NCI-H774 (cell line): ENCODE results near the gene PDLIM7.

Experiments used
- DNase-seq: peaks from one replicate; lab custom pipeline; 2025; lab: John Stamatoyannopoulos, UW

PDLIM7 gene

DNA sequence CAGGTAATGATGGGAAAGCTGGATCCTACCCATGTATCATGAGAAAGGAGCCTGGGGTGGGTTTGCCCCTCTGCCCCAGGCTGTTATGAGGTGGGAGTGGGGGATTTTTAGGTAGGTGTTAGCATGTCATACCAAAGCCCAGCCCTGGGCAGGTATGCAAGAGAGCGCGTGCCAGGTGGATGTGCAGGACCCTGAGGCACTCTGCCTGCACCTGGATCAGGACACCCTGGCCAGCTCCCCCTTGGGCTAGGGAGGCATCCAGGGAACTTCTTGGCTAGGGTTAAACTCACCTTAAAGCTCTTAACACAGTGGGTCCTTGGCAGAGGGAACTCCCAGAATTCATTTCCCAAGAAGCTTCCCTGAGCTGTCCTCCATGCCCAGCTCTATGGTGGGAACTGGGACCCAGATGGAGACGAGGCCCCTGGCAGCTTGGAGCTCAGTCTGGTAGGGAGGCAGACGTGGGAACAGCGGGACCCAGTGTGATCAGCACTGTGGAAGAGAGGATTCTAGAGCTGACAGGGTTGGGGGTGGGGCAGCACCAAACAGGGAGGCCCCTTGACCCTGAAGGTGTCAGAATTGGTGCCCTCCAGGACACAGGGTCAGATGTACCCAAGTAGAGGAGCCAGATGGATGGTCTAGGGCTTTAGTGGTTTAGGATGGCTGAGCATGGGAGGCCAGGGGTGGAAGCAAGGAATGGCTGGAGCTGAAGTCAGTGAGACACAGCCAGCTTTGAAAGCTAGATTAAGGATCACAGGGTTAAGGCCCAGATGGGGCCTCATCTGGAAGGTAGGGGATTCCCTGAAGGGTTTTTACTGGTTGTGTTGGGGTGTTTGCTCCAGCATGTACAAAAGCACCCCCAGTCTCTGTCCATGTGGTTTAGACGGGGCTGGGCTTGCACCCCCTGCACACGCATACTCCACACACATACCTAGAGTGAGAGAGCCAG is 53.0 kb downstream of the PDLIM7 start:
- no peak for DNase-seq

DNA sequence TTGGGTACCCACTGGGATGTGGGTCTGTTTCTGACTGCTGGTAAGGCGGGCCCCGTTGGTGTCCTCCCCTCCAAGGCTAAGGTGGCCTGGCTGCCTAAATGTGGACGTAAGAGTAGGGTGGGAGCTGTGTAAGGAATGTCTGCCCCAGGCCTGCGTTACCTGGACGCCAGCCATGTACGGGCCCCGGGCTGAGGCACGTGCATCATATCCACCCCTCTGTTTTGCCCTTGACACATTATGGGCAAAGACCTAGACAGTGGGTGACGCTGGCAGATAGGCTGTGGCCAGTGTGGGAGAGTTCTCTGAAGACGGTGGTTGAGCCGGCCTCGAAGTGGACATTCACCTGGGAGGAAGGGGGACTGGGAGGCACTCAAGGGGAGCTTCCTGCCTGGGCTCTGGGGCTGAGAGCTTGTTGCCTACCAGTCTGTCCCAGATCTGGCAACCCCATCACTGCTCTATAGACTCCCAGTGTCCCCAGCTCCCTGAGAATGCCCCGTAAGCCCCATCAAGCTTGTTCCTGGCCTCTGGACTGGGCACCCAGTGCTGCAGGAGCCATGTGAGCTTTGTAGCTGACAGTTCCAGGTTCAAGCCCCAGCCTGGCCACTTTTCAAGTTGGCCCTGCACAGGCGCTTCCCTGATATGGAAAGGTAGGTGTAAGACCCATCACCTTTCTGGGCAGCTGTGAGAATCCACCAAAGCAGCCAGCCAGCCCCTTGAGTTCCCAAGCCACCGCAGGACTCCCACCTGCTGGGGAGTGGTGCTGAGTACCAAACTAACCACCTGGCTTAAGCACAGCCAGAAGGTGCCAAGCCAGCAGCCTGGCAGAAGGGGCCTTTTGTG is 54.0 kb downstream of the PDLIM7 start:
- DNase-seq = no peak

DNA sequence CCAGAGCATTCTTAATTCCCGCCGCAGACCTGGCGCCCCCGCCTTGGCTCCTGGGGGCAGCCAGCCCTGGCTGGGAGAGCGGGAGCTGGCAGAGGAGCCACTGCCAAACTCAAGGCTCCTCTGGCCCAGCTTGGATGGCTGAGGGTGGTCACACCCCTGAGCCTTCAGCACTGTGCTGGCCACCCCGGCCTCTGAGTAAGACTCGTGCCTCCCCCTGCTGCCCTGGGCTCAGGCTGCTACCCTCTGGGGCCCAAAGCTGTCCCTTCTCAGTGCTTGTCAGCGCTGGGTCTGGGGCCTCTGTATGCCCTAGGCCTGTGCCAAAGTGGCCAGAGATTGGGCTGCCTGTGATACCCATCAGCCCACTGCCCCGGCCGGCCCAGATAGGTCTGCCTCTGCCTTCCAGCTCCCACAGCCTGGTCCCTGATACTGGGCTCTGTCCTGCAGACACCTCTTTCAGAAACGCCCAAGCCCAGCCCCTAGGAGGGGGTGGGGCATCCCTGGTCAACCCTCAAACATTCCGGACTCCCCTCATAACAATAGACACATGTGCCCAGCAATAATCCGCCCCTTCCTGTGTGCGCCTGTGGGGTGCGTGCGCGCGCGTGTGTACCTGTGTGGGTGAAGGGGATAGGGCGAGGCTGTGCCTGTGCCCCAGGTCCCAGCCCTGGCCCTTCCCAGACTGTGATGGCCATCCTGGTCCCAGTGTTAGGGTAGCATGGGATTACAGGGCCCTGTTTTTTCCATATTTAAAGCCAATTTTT is 55.2 kb downstream of the PDLIM7 start:
- DNase-seq = no peak

DNA sequence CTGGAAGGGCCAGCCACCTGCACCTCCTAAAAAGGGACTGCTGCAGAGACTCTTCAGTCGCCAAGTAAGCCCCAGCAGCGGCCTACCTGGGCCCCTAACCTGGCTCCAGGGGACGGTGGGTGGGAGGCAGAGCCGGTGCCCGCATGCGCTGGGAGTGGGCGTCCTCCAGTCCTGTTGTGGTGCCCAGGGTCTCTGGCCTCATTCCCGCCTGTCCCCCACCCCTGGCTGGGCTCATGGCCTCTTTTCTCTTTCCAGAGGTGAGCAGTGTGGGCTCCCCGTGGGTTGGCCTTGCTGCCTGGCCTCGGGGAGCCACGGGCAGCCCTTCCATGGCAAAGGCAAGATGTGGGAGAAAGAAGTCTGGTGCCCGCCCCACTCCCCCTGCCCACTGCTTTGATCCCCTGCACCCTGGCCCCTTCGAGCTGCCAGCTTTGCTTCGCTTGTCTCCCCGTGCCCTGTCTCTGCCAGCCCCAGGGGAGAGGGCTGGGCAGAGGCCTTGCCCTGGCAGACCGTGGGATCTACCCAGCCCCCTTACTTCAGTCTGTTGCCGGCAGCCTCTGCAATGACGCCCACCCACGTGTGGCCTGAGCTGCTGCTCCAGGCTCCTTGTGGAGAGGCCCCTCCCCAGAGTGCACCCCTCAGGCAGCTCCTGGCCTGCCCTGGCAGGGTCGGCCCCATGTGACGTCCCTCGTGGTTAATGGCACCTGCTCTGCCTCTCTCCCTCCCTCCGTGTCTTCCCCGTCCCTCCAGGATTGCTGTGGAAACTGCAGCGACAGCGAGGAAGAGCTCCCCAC is 56.2 kb downstream of the PDLIM7 start:
- DNase-seq = no peak

DNA sequence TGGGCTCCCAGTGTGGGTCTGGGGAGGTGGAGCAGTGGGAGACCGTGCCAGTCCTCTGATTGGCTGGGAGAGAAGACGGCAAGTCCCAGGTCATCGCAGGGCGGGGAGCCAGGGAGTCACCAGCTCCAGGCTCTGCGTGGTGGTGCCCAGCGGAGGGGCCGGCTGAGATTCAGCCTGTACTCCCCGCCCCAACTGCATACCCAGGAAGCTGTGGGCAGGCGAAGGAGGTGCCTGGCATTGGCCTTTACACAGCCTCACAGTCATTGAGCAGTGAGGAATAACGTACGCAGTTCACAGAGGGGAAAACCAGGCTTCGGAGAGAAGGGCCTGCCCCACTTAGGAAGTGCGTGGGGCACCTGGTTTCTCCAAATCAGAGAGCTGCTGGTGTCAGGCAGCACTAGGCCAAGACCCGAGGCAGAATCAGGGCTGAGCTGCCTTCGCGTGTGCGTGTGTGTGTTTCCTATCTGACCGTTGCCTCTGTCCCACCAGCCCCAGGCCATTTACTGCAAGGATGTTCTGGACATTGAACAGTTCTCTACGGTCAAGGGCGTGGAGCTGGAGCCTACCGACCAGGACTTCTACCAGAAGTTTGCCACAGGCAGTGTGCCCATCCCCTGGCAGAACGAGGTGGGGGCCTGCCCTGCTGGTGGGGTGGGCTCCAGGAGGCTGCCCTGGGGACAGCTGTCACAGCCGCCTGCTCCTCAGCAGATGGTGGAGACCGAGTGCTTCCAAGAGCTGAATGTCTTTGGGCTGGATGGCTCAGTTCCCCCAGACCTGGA is 57.0 kb downstream of the PDLIM7 start:
- DNase-seq = no peak

DNA sequence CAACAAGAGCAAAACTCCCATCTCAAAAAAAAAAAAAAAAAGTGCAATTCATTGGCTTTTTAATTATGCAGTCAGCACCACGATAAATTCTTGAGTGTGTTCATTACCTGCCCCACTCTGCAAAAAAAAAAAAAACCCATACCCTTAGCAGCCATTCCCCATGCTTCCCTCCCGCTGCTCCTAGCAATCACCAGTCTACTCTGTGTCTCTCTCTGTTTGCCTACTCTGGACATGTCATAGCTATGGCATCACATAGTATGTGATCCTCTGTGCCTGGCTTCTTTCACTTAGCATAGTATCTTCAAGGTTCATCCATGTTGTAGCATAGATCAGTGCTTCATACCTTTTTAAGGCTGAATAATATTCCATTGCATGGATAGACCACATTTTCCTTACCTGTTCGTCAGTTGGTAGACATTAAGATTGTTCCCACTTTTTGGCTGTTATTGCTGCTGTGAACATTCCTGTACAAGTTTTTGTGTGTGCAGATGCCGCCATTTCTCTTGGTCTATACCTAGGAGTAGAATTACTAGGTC is 57.8 kb downstream of the PDLIM7 start:
- no peak for DNase-seq

DNA sequence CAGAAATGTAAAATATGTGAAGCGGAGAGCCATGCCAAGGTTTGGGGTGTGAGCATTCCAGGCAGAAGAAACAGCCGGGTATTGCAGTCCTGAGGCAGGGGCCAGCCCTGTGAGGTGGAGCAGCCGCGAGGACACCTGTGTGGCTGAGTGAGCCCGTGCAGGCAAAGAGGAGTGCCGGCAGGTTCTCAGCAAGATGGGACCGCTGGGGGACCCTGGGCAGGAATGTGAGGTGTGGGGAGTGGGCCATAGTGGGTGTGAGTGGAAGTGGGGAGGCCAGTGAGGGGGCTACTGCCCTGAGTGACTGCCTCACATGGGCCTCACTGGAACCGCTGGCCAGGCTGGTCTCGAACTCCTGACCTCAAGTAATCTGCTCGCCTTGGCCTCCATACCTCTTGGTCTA is 58.9 kb downstream of the PDLIM7 start:
- DNase-seq = no peak

DNA sequence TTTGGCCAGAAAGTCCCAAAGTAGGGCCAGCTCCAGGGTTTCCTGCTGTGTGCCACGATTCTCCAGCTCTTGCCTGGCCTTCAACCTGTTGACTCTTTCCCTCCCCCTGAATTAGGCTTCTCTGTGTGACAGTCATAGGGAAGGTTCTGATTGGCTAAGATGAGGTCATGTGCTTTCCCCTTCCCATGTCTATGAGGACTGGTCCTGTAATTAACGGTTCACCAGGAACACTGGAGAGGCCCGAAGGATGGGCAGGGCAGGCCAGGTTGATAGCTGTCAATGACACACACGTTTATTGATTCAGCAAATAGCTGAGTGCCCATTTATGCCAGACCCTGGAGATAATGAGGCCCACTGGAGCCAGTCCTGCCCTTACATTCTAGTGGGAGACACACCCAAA is 59.8 kb downstream of the PDLIM7 start:
- no peak for DNase-seq

DNA sequence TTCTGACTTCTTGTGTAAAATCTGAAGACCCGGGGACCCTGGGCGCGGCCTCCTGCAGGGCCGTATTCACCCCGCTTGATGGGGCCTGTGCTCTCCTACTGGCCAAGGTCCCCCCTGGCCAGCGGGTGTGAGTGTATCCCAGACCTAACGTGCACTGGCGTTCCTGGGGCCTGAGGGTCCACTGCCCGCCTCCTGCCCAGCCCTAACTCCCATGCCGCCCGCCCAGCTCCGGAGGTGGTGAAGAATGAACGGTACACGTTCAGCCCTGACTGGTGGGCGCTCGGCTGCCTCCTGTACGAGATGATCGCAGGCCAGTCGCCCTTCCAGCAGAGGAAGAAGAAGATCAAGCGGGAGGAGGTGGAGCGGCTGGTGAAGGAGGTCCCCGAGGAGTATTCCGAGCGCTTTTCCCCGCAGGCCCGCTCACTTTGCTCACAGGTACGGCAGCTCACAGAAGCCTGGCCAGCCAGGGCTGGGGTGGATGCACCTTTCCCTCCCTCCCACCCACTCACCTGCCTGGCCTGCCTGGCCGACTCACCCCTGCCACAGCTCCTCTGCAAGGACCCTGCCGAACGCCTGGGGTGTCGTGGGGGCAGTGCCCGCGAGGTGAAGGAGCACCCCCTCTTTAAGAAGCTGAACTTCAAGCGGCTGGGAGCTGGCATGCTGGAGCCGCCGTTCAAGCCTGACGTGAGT is 61.4 kb downstream of the PDLIM7 start:
- no peak for DNase-seq

DNA sequence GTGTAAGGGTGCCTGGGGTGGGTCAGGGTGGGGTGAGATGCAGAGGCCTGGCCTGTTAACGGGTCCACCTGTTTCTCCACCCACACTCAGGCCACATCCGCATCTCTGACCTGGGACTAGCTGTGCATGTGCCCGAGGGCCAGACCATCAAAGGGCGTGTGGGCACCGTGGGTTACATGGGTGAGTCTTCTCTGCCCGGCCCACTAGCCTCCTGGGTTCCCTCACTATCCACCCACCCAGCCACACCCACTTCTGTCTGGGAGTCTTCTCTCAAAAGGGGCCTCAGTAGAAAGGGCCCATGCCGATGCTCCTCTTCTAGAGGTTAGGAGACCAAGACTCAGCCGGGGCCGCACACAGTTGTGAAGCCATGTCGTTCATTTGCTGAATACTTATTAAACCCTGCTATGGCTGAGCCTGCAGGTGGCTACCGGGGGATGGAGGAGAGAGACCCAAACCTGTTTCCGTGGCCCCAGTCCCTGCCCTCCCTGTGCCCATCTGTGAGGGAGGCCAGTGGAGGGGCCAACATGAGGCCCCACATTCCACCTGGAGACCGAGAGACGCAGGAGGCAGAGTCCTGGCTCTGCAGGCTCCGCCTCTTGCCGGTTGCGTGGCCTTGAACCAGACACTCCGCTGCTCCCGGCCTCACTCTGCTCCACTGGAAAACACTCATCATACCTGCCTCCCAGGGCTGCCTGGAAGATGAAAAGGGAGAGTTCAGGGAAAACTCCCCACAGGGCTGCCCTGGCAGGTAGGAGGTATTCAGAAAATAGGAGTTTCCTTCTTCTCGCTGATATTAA is 62.3 kb downstream of the PDLIM7 start:
- no peak for DNase-seq

DNA sequence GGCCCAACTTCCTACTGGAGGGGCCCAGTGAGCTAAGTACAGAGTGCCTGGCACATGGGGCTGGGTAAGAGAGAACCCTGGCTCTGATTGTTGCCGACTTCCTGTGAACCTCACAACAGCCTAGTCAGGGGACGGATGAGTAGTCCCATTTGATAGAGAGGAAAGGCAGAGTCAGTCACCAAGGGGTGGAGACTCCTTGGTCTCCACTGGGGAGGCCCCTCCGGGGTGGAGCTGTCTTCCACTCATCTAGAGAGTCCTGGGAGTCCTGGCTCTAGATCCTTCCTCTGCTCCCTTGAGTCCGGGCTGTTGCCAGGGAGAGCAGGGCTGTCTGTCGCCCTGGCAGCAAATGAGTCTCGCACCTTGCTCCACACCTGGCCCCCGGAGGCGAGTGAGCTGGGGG is 63.0 kb downstream of the PDLIM7 start:
- DNase-seq = no peak

DNA sequence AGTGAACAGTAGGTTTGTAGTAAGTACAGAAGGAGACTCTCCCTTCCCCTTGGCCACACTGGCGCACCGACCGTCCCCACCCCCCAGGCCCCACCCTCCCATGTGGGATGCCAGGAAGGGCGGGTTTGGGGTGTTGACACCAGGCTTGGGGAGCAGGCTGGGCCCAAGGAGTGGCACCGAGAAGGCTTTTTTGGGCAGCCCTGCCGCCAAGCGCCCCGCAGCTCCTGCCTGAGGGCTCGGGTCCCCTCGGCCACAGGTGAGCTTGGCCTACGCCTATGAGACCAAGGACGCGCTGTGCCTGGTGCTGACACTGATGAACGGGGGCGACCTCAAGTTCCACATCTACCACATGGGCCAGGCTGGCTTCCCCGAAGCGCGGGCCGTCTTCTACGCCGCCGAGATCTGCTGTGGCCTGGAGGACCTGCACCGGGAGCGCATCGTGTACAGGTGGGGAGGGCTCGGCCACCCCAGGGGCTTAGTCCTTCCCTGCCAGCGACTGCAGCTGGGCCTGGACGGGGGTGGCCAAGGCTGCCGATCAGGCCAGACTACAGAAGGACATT is 63.7 kb downstream of the PDLIM7 start:
- DNase-seq = no peak
